Measurements from ENCODE around the gene PLEKHH1. TPM values are rescaled to one million over a fixed set of nuclear protein-coding genes. Genes with fewer than 3 reads are reported as not detected.

PLEKHH1 gene
- total and polyA plus RNA-seq, 2 experiments from 2014 or later, result 12.8 to 19.5 TPM

- no peaks in the 10 kb centered on the region for H3K36me3 ChIP-seq (replicated peaks; ENCODE audit: insufficient read depth, low read depth)
- no peak overlapping the region for H3K27ac ChIP-seq
- no peak for DNase-seq (ENCODE audit: low spot score)
- no peaks in the 10 kb centered on the region for H3K9me3 ChIP-seq (ENCODE audit: low read depth)
- no peaks in the 10 kb centered on the region for H3K27me3 ChIP-seq
- H3K4me1 ChIP-seq (ENCODE audit: insufficient read depth), result no peaks in the 10 kb centered on the region
- no peaks in the 10 kb centered on the region for H3K79me2 ChIP-seq
- TF ChIP-seq CTCF (IDR thresholded peaks at IDR 0.05; ENCODE audit: poor library complexity) (no peak), EZH2phosphoT487 (IDR thresholded peaks at IDR 0.05; ENCODE audit: low read depth, severe bottlenecking, unreplicated experiment) (no peak), EZH2 (IDR thresholded peaks at IDR 0.05; ENCODE audit: borderline replicate concordance) (no peak)
- H2AFZ ChIP-seq, result no peak overlapping the region
- H3K4me2 ChIP-seq, result no peak overlapping the region
- H4K20me1 ChIP-seq (ENCODE audit: insufficient read depth, poor library complexity, severe bottlenecking), result no peaks in the 10 kb centered on the region
- 65% methylated on average over 1 of the region's 1 CpG for WGBS (ENCODE audit: low lambda C conversion rate, missing lambda C conversion rate)
- no peaks in the 10 kb centered on the region for H3K9me2 ChIP-seq (replicated peaks; ENCODE audit: insufficient read depth)
- H3K4me3 ChIP-seq, result no peak overlapping the region
Observed at GRCh38 chr14:67610491-67610890, 77.4 kb downstream of the PLEKHH1 start.

- H3K79me2 ChIP-seq, result no peaks in the 10 kb centered on the region
- H3K4me1 ChIP-seq (ENCODE audit: insufficient read depth), result peaks cover 18% of the 10 kb centered on the region
- H3K9me3 ChIP-seq (ENCODE audit: low read depth), result no peaks in the 10 kb centered on the region
- no peaks in the 10 kb centered on the region for H3K27me3 ChIP-seq
- H3K4me2 ChIP-seq, result peak overlapping the region; percentile 92
- H3K9me2 ChIP-seq (replicated peaks; ENCODE audit: insufficient read depth), result no peaks in the 10 kb centered on the region
- peak overlapping the region; percentile 93 for H3K27ac ChIP-seq
- TF ChIP-seq EZH2phosphoT487 (IDR thresholded peaks at IDR 0.05; ENCODE audit: low read depth, severe bottlenecking, unreplicated experiment) (no peak), EZH2 (IDR thresholded peaks at IDR 0.05; ENCODE audit: borderline replicate concordance) (no peak), CTCF (IDR thresholded peaks at IDR 0.05; ENCODE audit: poor library complexity) (peak; percentile 77)
- H2AFZ ChIP-seq, result no peak overlapping the region
- H3K4me3 ChIP-seq, result no peak overlapping the region
- no peaks in the 10 kb centered on the region for H3K36me3 ChIP-seq (replicated peaks; ENCODE audit: insufficient read depth, low read depth)
- DNase-seq (ENCODE audit: low spot score), result peak; percentile 88
- H4K20me1 ChIP-seq (ENCODE audit: insufficient read depth, poor library complexity, severe bottlenecking), result no peaks in the 10 kb centered on the region
Observed at GRCh38 chr14:67618617-67619063, 85.5 kb downstream of the PLEKHH1 start.

- Histone ChIP-seq H3K27ac (peak within 1 kb of the TSS; percentile 93), H3K4me1 (ENCODE audit: insufficient read depth) (peaks cover 18% of the 10 kb centered on the region), H3K27me3 (no peaks in the 10 kb centered on the region), H3K9me2 (replicated peaks; ENCODE audit: insufficient read depth) (no peaks in the 10 kb centered on the region), H3K79me2 (no peaks in the 10 kb centered on the region), H3K4me2 (peak within 1 kb of the TSS; percentile 92), H3K36me3 (replicated peaks; ENCODE audit: insufficient read depth, low read depth) (no peaks in the 10 kb centered on the region), H3K4me3 (peak within 1 kb of the TSS; percentile 82), H2AFZ (peak within 1 kb of the TSS; percentile 82), H4K20me1 (ENCODE audit: insufficient read depth, poor library complexity, severe bottlenecking) (no peaks in the 10 kb centered on the region), H3K9me3 (ENCODE audit: low read depth) (no peaks in the 10 kb centered on the region)
- 2% methylated on average over 46 of the region's 62 CpGs for WGBS (ENCODE audit: low lambda C conversion rate, missing lambda C conversion rate)
- TF ChIP-seq CTCF (IDR thresholded peaks at IDR 0.05; ENCODE audit: poor library complexity), result no peak
- TF ChIP-seq EZH2 (IDR thresholded peaks at IDR 0.05; ENCODE audit: borderline replicate concordance), result no peak
- TF ChIP-seq EZH2phosphoT487 (IDR thresholded peaks at IDR 0.05; ENCODE audit: low read depth, severe bottlenecking, unreplicated experiment), result no peak
- peak; percentile 100 for DNase-seq (ENCODE audit: low spot score)
Observed at GRCh38 chr14:67619446-67620216, 86.5 kb downstream of the PLEKHH1 start, which contains the start of gene ARG2. TSS of gene ARG2 (plus strand) at chr14:67619920. CDS start at chr14:67619978, 58 bp downstream.
